ENCODE results near the gene IL19.
"Not testable (repeated sequence)": the region's sequence is repeated elsewhere in the genome, so short reads cannot be mapped to it uniquely, and the experiment has no call there.

IL19 gene

GRCh38 chr1:206778031-206778430 lies 7.5 kb downstream of the IL19 start:
- DNase-seq: no peak

GRCh38 chr1:206778911-206779310 lies 8.3 kb downstream of the IL19 start:
- DNase-seq: not testable (repeated sequence)

- DNase-seq: no peak
Observed at GRCh38 chr1:206779638-206780037, 9.1 kb downstream of the IL19 start.

- no peak for DNase-seq
Observed at GRCh38 chr1:206782448-206782847, 11.9 kb downstream of the IL19 start.

DNA sequence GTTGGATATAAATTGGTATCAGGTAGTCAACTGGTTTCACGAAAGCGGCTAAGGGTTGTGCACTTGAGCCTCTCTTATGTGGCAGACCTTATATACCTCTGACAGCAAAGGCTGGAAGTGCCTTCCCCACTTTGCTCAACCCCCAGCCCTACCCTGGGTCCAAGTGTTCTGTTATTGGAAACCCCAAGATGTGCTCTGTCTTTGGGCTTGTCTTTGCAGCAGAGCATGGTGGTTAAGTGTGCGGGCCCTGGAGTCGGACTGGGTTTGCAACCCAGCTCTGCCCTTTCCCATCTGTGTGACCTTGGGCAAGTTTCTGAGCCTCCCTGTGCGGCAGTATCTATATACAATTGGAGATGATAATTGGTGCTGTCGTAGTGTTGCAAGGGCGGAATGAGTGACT lies 12.9 kb downstream of the IL19 start:
- no peak for DNase-seq

DNA sequence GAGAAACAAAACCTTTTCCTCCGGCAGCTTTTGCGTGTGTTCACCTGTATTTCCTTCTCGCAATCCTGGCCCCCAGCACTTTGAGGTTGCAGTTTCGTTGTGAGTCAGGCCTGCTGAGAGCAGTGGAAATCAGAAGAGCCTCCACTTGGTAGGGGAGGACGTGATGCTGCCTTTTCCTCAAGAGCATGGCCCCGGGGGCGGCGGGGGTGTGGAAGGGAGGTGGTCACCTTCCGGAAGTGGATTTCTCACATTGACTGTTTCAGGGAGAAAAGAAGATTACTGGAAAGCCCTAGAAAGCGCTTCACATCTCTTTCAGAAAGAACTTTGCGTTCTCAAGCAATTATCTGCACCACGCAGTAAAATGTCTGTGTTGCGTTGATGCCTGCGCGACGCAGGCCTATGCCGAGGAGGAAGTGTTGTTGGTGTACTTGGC lies 13.9 kb downstream of the IL19 start:
- no peak for DNase-seq

DNA sequence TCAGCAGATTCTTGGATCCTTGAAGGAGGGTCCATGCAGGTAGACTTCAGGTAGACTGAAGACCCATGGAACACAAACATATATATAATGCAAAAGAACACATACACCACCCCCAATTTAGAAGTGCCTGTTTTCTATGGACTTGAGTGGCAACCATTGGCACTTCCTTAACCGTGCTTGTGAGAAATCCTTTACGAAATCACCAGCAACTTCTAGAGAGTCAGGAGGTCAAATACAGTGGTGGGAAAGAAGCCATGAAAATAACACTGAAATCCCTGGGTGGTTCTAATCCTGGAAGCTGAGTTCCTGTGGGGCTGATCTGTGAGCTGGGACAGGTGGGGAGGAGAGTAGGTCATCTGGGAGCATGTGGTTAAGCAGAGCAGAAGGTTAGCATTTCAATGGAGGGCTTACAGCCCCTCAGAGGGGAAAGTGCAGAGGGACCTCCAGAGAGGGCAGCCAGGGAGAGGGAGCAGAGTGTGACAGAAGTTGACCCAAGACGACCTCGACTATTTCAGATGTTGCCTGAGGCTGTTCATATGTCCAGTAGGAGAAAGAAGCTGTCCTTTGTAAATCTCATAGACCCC lies 14.7 kb downstream of the IL19 start:
- no peak for DNase-seq

- no peak for DNase-seq
Observed at GRCh38 chr1:206786212-206786886, 15.8 kb downstream of the IL19 start.

DNA sequence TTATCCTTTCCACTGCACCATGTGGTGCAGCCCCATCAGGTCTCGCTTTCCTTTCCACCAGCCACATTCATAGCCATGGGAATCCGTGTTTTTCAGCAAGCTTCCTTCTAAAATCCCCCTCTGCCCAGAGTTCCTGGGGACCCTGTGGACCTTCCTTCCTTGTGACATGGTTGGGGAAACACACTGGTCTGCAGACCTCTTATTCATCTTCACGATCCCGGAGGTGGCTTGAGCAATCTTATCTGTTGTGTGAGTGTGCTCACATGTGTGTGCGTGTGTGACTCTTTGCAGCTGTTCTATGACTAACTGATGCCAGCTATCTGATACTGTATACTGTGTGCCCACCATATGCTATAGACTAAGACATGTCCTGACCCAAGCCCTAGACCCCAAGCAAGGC lies 17.3 kb downstream of the IL19 start:
- no peak for DNase-seq

- no peak for DNase-seq
Observed at GRCh38 chr1:206788487-206789050, 18.0 kb downstream of the IL19 start.

DNA sequence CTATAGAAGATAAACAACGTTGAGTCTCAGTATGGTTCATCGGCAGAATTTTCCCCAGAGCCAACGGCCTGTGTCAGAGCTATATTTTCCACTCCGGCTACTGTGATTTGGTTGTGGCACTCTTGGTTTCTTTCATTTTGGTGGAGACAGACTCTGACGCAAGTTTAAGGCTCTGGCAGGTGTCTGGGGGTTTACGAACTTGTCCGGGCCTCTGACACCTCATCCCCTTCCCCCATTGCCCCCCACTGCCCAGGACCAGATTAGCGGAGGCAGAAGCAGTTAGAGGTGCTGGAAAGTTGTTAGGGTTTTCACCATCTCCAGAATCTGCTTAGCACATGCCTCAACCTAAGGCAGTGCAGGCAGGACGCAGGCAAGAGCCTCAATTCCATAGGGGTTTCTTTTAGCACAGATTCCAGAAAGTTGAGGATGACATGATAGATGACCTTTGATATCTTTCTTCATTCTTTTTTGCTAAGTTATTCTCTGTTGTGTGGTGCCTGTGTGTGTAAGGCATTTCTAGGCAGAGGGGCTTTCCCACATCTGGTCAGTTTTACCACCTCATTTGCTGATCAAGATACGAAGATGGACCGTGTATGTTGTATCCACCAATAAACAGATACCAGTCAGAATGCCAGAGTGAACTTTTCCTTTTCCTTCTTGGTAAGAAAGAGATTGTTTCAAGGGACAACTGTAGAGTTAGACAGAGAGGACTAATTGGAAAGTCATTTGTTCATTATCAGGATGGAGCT lies 20.1 kb downstream of the IL19 start:
- no peak for DNase-seq

GRCh38 chr1:206792939-206793607 lies 22.5 kb downstream of the IL19 start:
- DNase-seq: no peak

GRCh38 chr1:206793620-206794019 lies 23.0 kb downstream of the IL19 start:
- DNase-seq: no peak

DNA sequence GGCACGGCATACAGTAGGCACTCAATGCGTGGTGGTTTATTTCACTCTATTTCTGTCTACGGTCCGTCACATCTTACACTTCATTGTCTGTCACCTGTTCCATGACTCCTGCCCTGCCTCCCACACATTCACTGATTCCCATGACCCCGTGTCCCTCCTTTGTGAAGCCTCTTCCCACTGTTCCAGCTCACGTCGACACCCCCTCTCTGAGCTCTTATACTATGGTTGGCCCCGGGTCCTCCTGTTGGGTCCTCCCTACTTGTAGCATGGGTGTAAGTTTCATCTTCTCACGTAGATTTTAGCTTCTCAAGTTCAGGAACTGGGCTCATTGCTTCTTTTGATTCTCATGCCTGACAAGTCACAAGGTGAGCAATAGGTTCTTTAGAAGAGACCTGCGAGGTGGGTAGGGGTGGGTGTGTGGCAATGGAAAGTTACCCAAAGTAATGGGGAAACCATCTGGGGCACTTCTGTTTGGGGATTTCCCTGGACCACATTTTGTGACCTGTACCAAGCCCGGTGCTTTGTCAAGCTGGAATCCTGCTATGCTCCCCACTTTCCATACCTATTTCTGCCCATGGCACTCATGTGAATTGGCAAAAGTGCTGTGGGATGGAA lies 23.8 kb downstream of the IL19 start:
- no peak for DNase-seq

GRCh38 chr1:206796116-206796515 lies 25.5 kb downstream of the IL19 start:
- no peak for DNase-seq

GRCh38 chr1:206796981-206797402 lies 26.4 kb downstream of the IL19 start:
- DNase-seq: no peak

DNA sequence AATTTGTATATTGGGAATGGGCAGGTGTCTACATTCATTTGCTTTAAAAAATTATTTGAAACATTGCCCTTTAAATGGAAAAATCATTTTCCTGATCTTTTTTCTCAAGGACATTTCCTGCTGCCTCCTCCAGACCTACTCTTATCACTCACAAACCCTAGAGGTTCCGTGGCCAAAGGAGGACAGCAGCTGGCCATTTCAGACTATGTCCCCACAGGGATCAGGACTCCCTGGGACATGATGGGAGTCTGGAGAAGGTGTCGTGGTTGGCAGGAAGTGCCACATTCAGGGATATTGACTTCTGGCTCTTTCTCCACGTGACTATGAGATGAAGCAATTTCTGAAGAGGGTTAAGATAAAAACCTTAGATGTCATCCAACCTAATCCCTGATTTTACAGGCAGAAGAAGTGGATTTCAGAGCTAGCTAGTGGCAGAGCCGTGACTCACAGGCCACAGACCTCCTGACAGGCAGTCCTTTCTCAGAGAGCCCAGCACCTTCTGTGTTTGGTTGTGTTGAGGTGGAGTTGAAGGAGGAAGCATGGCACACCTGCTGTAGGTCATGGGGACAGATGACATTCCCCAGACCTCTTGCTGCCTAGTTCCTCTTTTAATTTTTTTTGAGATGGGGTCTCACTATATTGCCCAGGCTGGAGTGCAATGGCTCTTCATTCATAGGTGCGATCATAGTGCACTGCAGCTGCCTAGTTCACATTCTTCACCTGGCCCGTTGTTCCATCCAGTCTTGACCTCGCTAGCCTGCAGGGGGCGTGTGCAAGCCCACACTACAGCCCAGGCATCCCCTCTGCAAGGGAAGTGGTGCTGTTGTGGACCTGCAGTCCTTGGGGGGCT lies 27.2 kb downstream of the IL19 start:
- DNase-seq: no peak

DNA sequence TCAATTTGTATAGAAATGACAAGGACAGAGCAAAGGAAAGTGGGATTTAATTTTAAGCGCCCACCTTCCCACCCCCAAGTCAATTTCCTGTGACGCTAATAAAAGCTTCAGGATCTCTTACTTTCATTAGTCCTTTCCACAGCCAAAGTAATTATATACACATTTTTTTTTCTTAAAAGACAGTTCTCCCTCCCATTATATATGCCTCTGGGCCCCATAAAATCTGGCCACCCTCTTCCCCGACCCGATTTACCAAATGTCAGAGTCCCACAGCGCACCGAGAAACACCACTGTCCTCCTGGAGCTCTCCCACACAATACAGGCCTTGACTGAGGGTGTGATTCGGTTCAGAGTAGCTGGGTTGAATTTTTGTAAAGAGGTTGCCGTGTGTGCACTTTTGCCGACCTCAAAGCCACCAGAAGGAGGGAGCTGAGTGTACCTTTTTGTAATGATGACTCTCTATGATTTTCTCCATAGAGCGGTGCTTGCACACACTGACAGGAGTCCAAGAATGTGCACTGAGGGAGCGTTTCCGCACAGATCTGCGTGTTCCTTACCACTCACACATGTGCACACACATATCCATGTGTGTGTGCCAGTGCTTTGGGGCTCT lies 27.9 kb downstream of the IL19 start:
- DNase-seq: no peak

DNA sequence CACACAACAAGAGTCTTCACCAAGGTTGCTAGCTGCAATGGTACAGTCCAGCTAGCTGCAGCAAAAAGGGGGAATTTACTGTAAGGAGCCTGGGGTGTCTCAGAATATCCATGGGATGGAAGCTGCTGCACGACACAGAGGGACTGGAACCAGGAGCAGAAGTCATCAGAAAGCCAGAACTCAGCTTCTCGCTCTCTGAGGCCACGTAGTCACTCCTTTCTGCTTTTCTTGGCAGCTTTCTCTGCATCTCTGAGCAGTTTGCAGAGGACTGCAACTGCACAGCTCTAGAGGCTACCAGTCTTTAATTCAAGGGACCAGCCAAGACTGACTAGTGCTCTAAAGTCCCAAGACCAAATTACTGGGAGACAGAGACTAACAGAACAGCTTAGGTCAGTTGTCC lies 28.7 kb downstream of the IL19 start:
- DNase-seq: no peak

GRCh38 chr1:206800411-206800810 lies 29.8 kb downstream of the IL19 start:
- DNase-seq: no peak

- no peak for DNase-seq
Observed at GRCh38 chr1:206800891-206801290, 30.3 kb downstream of the IL19 start.
